GM19043 (cell line): ENCODE measurements around the gene IL6R.

Experiments
- ATAC-seq: cut with Tn5 transposase; IDR thresholded peaks from one replicate; pipeline ENCODE4 v1.9.1; 2021; ENCODE audit warnings: low read depth; ENCODE audit not compliant: unreplicated experiment

The IL6R gene

GRCh38 chr1:154446789-154447188 is 41.6 kb downstream of the IL6R start:
- ATAC-seq = no peak

DNA sequence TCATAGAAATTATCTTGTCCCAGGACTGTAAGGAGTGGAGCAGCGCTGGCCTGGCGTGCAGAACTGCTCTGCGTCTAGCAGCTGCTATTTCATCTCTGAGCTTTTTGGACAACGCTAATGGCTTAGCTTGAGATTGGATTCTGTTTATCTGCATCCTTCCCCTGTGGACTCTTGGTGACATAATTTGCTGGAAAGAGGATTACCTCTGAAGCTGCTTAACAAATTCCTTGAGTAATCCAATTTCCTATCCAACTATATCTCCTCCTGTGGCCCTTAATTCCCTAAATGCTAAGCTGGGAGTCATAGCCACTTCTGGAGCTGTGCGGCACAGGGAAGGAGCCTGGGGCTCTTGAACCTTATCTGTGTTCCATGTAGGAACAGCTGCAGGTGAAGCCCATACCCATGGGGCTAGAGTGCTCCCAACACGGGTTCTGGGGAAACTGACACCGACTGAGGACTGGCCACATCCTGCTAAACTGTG is 43.2 kb downstream of the IL6R start:
- no peak for ATAC-seq

DNA sequence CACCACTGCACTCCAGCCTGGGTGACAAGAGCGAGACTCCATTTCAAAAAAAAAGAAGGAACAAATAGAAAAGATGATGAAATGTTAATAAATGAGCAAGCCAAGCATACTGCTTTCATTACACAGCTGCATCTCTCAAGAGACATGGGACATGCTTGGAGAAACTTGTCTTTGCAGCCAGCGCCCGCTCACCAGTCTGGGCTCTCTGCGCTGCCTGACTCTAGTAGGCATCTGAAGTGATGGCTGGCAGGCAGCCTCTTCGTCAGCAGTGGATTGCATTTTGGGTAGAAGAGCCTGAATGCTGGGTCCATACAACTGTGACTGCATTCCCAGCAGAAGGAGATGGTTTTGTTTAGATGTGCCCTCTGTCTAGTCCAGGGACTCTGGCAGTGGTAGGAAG is 48.0 kb downstream of the IL6R start:
- ATAC-seq = no peak

GRCh38 chr1:154453574-154454352 is 48.6 kb downstream of the IL6R start:
- ATAC-seq = no peak

DNA sequence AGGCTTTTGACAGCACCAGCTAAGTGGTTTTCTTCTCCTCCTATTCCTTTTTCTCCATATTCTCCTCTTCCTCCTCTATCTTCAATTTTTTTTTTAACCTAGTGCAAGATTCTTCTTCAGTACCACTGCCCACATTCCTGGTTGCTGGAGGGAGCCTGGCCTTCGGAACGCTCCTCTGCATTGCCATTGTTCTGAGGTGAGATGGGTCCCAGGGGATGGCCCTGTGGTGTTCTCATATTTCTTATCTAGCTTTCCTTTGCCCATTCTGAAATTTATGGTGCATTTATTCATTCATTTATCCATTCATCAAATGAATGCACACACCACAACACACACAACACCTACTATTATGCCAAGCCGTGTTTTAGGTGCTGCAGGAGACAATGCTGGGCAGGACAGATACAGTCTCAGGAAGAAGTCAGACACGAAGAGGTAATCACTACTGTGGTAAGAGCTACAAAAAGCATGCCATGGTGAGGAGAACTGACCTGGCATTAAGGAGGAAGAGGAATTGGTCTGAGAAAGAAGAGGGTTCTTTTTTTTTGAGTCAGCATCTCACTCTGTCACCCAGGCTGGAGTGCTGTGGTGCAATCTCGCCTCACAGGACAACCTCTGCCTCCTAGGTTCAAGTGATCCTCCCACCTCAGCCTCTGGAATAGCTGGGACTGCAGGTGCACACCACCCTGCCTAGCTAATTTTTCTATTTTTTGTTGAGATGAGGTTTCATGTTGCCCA is 49.4 kb downstream of the IL6R start:
- ATAC-seq = no peak

GRCh38 chr1:154456631-154457030 is 51.5 kb downstream of the IL6R start:
- no peak for ATAC-seq

DNA sequence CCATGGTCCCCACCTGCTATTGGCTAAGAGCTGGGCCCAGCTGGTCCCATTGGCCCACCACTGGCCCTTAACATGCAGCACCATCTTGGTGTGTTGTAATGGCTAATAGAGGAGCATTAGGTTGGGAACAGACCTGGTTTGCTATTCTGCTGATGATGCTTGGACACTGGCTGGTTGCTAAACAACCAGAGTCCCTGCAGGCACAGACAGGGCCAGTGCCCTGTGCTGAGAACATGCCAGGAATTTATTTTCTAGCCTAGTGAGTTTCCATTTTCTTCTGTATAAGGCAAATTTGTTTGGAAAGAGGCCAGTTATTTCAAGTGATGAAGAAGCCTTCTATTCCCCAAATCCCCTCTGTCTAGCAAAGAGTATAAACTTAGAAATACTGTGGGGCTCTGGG is 53.9 kb downstream of the IL6R start:
- no peak for ATAC-seq

GRCh38 chr1:154460695-154461260 is 55.6 kb downstream of the IL6R start:
- ATAC-seq = no peak

- no peak for ATAC-seq
Observed at GRCh38 chr1:154463512-154463990, 58.4 kb downstream of the IL6R start.

- ATAC-seq = no peak
Observed at GRCh38 chr1:154465621-154466195, 60.6 kb downstream of the IL6R start.

GRCh38 chr1:154466206-154466605 is 61.1 kb downstream of the IL6R start:
- no peak for ATAC-seq

DNA sequence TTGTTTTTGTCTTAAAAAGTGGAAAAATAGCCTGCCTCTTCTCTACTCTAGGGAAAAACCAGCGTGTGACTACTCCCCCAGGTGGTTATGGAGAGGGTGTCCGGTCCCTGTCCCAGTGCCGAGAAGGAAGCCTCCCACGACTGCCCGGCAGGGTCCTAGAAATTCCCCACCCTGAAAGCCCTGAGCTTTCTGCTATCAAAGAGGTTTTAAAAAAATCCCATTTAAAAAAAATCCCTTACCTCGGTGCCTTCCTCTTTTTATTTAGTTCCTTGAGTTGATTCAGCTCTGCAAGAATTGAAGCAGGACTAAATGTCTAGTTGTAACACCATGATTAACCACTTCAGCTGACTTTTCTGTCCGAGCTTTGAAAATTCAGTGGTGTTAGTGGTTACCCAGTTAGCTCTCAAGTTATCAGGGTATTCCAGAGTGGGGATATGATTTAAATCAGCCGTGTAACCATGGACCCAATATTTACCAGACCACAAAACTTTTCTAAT is 61.8 kb downstream of the IL6R start:
- no peak for ATAC-seq

- ATAC-seq = no peak
Observed at GRCh38 chr1:154467434-154468102, 62.4 kb downstream of the IL6R start.

DNA sequence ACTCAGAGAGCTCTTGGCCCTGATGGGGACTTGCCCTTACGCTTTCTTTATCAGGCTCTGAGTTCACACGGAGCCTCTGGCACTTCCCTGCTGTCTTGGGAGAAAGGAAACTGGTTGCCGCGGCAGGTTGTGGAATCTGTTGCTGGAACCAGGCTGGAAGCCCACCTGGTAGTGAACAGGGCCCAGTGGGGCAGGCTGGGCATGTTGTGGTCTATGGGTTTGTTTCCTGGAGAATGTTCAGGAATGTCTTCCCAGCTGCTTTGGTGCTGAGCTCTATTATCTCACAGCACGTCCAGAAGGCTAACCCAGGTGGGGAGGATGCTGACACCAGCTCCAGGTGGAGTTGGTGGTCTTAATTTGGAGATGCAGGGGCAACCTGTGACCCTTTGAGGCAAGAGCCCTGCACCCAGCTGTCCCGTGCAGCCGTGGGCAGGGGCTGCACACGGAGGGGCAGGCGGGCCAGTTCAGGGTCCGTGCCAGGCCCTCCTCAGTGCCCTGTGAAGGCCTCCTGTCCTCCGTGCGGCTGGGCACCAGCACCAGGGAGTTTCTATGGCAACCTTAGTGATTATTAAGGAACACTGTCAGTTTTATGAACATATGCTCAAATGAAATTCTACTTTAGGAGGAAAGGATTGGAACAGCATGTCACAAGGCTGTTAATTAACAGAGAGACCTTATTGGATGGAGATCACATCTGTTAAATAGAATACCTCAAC is 63.5 kb downstream of the IL6R start:
- no peak for ATAC-seq

- ATAC-seq = no peak
Observed at GRCh38 chr1:154469844-154470560, 64.9 kb downstream of the IL6R start.

DNA sequence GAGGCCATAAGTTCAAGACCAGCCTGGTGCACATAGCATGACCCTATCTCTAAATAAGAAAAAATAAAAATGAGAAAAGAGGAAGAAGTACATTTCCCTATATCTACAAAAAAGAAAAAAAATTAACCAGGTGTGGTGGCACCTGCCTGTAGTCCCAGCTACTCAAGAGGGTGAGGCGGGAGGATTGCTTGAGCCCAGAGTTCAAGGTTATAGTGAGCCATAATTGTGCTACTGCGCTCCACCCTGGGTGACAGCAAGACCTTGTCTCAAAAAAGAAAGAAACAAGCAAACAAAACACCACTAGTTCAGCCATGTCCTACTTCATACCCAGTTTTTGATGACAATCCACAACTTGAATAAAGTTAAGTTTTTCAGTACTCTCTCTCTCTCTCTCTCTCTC is 66.2 kb downstream of the IL6R start:
- no peak for ATAC-seq

DNA sequence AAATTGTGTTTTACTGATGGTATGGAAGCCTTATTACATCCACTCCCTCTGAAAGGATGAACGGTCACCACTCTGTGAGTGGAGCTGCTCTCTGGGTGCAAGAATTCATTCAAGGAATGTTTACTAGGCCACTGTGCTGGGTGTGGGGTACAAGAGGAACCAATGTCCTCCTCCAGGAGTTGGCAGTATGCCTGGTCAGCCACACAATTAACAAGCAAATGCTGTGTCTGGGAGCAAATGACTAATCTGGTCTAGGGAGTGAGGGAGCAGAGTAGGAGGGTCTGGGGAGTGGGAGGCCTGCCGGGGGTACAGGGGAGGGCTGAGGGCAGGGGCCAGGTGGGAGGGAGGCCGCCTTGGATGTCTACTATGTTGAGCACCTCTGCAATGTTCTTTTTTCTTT is 69.7 kb downstream of the IL6R start:
- no peak for ATAC-seq

DNA sequence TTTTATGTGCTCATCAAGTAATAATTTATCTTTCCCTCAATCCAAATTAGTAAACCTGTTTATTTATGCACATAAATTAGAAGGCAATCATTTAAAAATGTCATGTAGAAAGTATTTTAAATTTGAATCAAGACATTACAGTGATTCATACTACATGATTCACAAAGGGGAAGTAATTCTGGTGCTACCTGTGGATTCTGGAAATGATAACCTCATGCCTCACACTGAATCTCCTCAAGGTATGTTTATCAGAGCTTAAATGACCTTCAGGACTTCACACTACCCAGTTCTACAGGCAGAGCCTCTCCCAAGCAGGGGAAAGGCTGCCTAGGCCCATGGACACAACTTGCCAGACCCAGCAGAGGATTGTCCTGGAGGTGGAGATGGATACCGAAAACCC is 71.6 kb downstream of the IL6R start:
- no peak for ATAC-seq

- ATAC-seq = no peak
Observed at GRCh38 chr1:154478013-154478412, 72.9 kb downstream of the IL6R start.
